ENCODE measurements around the gene BTBD16.

BTBD16 gene

GRCh38 chr10:122296363-122297120, 25.4 kb downstream of the BTBD16 start:
- DNase-seq = no peak

- DNase-seq = no peak
Observed at GRCh38 chr10:122297583-122297982, 26.5 kb downstream of the BTBD16 start.

- DNase-seq = no peak
Observed at GRCh38 chr10:122298206-122298597, 27.1 kb downstream of the BTBD16 start.

- DNase-seq = peak in 1 of 2 experiments; percentile 68
Observed at GRCh38 chr10:122298598-122299301, 27.7 kb downstream of the BTBD16 start.

GRCh38 chr10:122299423-122300075, 28.5 kb downstream of the BTBD16 start:
- DNase-seq = no peak

- DNase-seq = no peak
Observed at GRCh38 chr10:122301055-122301810, 30.1 kb downstream of the BTBD16 start.

- no peak for DNase-seq
Observed at GRCh38 chr10:122301811-122302115, 30.7 kb downstream of the BTBD16 start.

GRCh38 chr10:122302315-122302714, 31.2 kb downstream of the BTBD16 start:
- no peak for DNase-seq

- no peak for DNase-seq
Observed at GRCh38 chr10:122303271-122304053, 32.4 kb downstream of the BTBD16 start.

GRCh38 chr10:122304054-122304579, 33.0 kb downstream of the BTBD16 start:
- DNase-seq = no peak

GRCh38 chr10:122306282-122306681, 35.2 kb downstream of the BTBD16 start:
- DNase-seq = no peak

GRCh38 chr10:122306744-122307143, 35.6 kb downstream of the BTBD16 start:
- DNase-seq = no peak

- peak; percentile 33 to 75 for DNase-seq
Observed at GRCh38 chr10:122307669-122308416, 36.7 kb downstream of the BTBD16 start.

GRCh38 chr10:122308417-122309141, 37.5 kb downstream of the BTBD16 start:
- DNase-seq = no peak

GRCh38 chr10:122310311-122311050, 39.4 kb downstream of the BTBD16 start:
- DNase-seq = no peak

GRCh38 chr10:122311051-122311410, 39.9 kb downstream of the BTBD16 start:
- no peak for DNase-seq

- DNase-seq = no peak
Observed at GRCh38 chr10:122311716-122312115, 40.6 kb downstream of the BTBD16 start.

GRCh38 chr10:122316224-122316884, 45.3 kb downstream of the BTBD16 start:
- DNase-seq = no peak

GRCh38 chr10:122321960-122322359, 50.9 kb downstream of the BTBD16 start:
- DNase-seq = no peak

- no peak for DNase-seq
Observed at GRCh38 chr10:122323189-122323588, 52.1 kb downstream of the BTBD16 start.
